ENCODE measurements around the gene RPL28. TPM values are rescaled to one million over a fixed set of nuclear protein-coding genes. Genes with fewer than 3 reads are reported as not detected.

Gene RPL28
- 1,000 to 10,000 TPM; 3,465 to 4,436 (median 4,286) TPM for total RNA-seq
- total RNA-seq (2013), result 664 TPM
- total RNA-seq, result 258 to 988 (median 340) reads per million in 29 experiments

DNA sequence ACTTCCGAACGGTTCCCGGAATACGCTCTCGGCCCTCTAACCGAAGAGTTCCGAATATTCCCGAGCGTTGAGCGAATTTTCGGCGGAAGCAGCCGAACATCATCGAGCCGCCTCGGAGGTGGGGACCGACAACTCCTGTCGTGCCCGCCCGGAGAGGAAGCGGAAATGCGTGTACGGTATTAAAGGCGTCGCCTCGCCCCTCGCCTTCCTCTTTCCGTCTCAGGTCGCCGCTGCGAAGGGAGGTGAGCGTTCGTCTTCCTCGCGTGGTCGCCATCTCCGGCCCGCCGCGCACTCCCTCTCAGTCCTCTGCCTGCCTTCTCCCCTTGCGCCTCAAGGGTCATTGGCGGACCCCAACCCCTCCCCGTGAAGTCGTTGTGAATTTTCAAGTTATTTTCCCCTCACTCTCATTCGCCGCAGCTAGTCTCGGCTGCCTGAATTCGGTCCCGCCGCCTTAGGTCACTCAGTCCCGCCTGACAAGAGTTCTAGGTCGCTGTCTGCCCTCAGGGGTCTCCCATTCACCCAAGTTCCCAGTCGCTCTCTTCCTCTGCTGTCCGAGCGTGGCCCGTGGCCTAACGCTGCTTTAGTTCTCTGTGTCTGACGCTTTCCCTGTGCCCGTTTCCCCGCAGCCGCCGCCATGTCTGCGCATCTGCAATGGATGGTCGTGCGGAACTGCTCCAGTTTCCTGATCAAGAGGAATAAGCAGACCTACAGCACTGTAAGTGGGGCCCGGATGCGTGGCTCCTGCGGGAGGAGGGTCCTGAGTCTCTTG is at the start of gene RPL28:
Gene RPL28, plus strand, starts transcription at position 209 of the 769 bp plus-strand sequence. Its CDS starts 426 bp downstream, at position 635.
- under 1% methylated on average over 68 of the region's 68 CpGs for WGBS (ENCODE audit: insufficient coverage)
- Histone ChIP-seq H3K4me1 (ENCODE audit: control insufficient read depth in 1 of 2, extremely low read depth in 1 of 2, insufficient read depth in 2 of 2, low read length in 2 of 2) (peaks cover 26 to 71% of the 10 kb centered on the region in 2 experiments), H3K4me3 (ENCODE audit: control insufficient read depth in 1 of 2, extremely low read depth in 1 of 2, low read length in 1 of 2) (peak within 1 kb of the TSS; percentile 97 to 99), H3K36me3 (ENCODE audit: control insufficient read depth in 2 of 2, extremely low read depth in 1 of 2, insufficient read depth in 1 of 2, low read length in 1 of 2) (peaks cover 8 to 45% of the 10 kb centered on the region in 2 donors), H3K27ac (ENCODE audit: low read length) (peak within 1 kb of the TSS; percentile 81), H3K27me3 (replicated peaks in 1 of 2; ENCODE audit: control insufficient read depth in 2 of 2, extremely low read depth in 1 of 2, insufficient read depth in 2 of 2, low read length in 1 of 2) (no peaks in the 10 kb centered on the region), H3K9me3 (no peaks in the 10 kb centered on the region)
- Mint-ChIP-seq H3K27ac (peak within 1 kb of the TSS; percentile 98 to 99), H3K4me1 (peaks cover 73 to 81% (median 78%) of the 10 kb centered on the region in 3 donors), H3K27me3 (no peaks in the 10 kb centered on the region), H3K9me3 (no peaks in the 10 kb centered on the region), H3K4me3 (peak within 1 kb of the TSS; percentile 98 to 100 (median 98)), H3K36me3 (peaks cover 39% of the 10 kb centered on the region)
- ATAC-seq (replicated peaks in 1 of 4) (peak; percentile 80 to 83 (median 81)), DNase-seq (peak; percentile 94 to 100 (median 98))
- POLR2A ChIA-PET, result no interaction called here
- CTCF ChIA-PET, result no interaction called here

DNA sequence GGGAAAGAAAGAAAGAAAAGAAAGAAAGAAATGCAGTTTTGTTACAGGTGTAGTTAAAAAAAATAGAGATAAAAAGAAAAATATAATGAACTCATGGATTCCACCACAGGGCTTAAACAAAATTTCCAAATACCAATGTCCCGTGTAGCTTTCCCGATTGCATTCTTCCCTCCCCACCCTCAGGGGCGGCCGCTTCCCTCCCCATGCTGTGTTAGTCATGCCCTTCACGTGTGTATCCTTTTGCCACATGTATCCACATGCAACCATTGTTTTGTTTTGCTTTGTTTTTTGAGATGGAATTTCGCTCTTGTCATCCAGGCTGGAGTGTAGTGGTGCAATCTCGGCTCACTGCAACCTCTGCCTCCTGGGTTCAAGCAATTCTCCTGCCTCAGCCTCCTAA is 49.6 kb upstream of the RPL28 start:
- Histone ChIP-seq H3K27ac (ENCODE audit: low read length) (no peak overlapping the region), H3K4me3 (ENCODE audit: control insufficient read depth in 1 of 2, extremely low read depth in 1 of 2, low read length in 1 of 2) (no peak overlapping the region), H3K27me3 (replicated peaks in 1 of 2; ENCODE audit: control insufficient read depth in 2 of 2, extremely low read depth in 1 of 2, insufficient read depth in 2 of 2, low read length in 1 of 2) (peaks cover 0 to 45% of the 10 kb centered on the region in 2 experiments), H3K4me1 (ENCODE audit: control insufficient read depth in 1 of 2, extremely low read depth in 1 of 2, insufficient read depth in 2 of 2, low read length in 2 of 2) (peaks cover 4 to 23% of the 10 kb centered on the region in 2 experiments), H3K9me3 (no peaks in the 10 kb centered on the region), H3K36me3 (ENCODE audit: control insufficient read depth in 2 of 2, extremely low read depth in 1 of 2, insufficient read depth in 1 of 2, low read length in 1 of 2) (no peaks in the 10 kb centered on the region)
- DNase-seq (no peak), ATAC-seq (replicated peaks in 1 of 4) (no peak)
- H3K27ac Mint-ChIP-seq, result no peak overlapping the region
- H3K36me3 Mint-ChIP-seq, result no peaks in the 10 kb centered on the region
- no CpG with 5 or more reads among the region's 7 CpGs for WGBS (ENCODE audit: insufficient coverage)
- H3K27me3 Mint-ChIP-seq, result peaks cover 3 to 21% of the 10 kb centered on the region in 2 donors
- no peak overlapping the region for H3K4me3 Mint-ChIP-seq
- ChIA-PET CTCF (no interaction called here), POLR2A (no interaction called here)
- no peaks in the 10 kb centered on the region for H3K9me3 Mint-ChIP-seq
- peaks cover 16 to 20% (median 19%) of the 10 kb centered on the region in 3 donors for H3K4me1 Mint-ChIP-seq

DNA sequence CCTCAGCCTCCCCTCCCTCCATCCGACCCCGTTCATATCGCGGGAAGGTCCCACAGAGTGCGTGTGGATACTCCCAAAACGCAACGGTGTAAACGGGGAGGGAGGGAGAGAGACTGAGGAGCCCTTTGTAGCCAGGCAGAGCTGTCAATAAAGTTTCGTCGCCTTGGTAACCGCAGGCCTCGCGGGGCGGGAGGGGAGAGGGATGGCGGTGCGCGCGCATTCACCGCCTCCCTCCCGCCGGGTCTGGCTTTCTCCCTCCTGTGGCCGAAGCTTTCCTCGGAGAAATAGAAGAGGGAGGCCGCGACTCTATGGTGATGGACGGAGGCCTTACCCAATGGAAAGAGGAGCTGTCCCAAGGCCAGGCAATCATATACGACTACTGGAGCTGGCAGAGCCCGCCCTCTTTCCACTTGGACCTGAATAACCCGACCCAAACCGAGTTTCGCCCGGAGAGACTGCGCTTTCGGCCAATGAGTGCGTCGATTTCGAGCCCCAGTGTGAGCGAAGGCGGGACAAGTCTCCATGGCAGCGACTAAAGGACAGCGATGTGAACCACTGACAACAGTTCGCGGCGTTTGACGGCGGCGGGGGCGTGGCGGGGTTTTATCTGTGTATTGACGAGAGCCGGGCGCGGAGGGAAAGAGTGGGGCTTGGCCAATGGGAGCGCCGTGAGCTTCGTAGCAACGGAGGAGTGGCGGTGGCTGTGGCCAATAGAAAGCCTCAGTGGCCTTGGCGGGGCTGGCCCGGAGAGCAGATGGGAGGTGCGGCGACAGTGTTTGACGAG is 46.4 kb upstream of the RPL28 start, which contains the start of gene KMT5C:
Gene KMT5C, plus strand, starts transcription at position 772 of the 784 bp plus-strand sequence. CDS start 2,061 bp downstream, outside the sequence.
- DNase-seq (peak; percentile 100), ATAC-seq (replicated peaks in 1 of 4) (peak; percentile 78 to 84 (median 82))
- under 1% methylated on average over 49 of the region's 63 CpGs for WGBS (ENCODE audit: insufficient coverage)
- H3K27ac ChIP-seq (ENCODE audit: low read length), result peak within 1 kb of the TSS; percentile 99
- Mint-ChIP-seq H3K27me3 (peaks cover 3 to 10% of the 10 kb centered on the region in 2 donors), H3K27ac (peak within 1 kb of the TSS; percentile 88), H3K4me1 (peaks cover 19 to 25% (median 21%) of the 10 kb centered on the region in 3 donors), H3K4me3 (peak within 1 kb of the TSS; percentile 78 to 92 (median 92)), H3K36me3 (peaks cover 6% of the 10 kb centered on the region), H3K9me3 (no peaks in the 10 kb centered on the region)
- POLR2A ChIA-PET, result interaction anchor here (0.6 to 1.8 kb wide), 23 partner anchors 9 to 890 kb away, joined by 3 to 11 read pairs (median 4); partner anchors contain the start of genes UBE2S (in 2 of the 2), HSPBP1 (in 1 of the 2), ISOC2 (in 1 of the 2) and LENG8 (in 1 of the 2)
- H3K9me3 ChIP-seq, result no peaks in the 10 kb centered on the region
- peaks cover 3 to 13% of the 10 kb centered on the region in 2 donors for H3K36me3 ChIP-seq (ENCODE audit: control insufficient read depth in 2 of 2, extremely low read depth in 1 of 2, insufficient read depth in 1 of 2, low read length in 1 of 2)
- peaks cover 0 to 20% of the 10 kb centered on the region in 2 experiments for H3K27me3 ChIP-seq (replicated peaks in 1 of 2; ENCODE audit: control insufficient read depth in 2 of 2, extremely low read depth in 1 of 2, insufficient read depth in 2 of 2, low read length in 1 of 2)
- H3K4me1 ChIP-seq (ENCODE audit: control insufficient read depth in 1 of 2, extremely low read depth in 1 of 2, insufficient read depth in 2 of 2, low read length in 2 of 2), result peaks cover 6 to 31% of the 10 kb centered on the region in 2 experiments
- H3K4me3 ChIP-seq (ENCODE audit: control insufficient read depth in 1 of 2, extremely low read depth in 1 of 2, low read length in 1 of 2), result peak within 1 kb of the TSS; percentile 64 to 72
- CTCF ChIA-PET, result interaction anchor here in 1 of 2 donors (0.7 to 1.7 kb wide), 11 partner anchors 37 to 292 kb away, joined by 3 to 15 read pairs (median 4); partner anchors contain the start of genes FIZ1, ISOC2, PPP6R1 and TMEM238

DNA sequence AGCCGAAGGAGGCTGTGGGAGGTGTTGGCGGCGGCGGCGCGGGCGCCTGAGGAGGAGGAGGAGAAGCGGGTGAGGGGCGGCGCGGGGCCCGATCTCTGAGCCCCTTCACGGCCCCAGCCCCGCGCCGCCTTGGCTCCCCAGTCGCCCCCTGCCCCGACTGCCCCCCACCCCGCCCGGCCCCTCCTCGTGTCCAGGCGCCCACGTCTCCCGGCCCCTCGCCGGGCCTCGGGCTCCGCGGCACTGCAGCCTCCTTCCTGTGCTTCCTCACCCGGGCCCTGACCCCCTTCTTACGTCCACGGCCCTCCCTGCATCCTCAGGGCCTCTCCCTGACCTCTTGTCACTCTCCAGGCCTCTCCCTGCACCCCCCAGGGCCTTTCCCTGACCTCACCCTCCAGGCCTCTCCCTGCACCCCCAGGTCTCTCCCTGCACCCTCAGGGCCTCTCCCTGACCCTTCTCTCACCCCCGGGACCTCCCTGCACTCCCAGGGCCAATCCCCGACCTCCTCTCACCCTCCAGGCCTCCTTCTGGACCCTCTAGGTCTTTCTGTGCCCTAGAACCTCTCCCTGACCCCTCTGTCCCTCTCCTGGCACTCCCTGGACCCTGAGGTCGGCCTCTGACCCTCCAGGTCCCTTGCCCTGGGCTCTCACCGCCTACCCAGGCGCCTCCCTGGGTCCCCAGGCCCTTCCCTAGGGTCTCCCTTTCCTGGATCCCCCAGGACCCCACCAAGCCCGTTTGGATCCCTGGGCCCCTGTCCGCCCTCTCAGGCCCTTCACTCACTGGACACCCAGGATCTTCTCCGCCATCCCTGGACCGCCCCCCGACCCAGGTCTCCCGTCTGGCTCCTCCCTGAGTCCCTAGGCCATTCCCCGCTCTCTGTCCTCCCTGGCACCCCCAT is 45.6 kb upstream of the RPL28 start:
- POLR2A ChIA-PET, result interaction anchor here (0.6 to 1.8 kb wide), 17 partner anchors 8 to 891 kb away, joined by 3 to 11 read pairs (median 4); partner anchors contain the start of genes HSPBP1 (in 1 of the 2), ISOC2 (in 1 of the 2), LENG8 (in 1 of the 2) and TMEM238 (in 1 of the 2)
- H3K4me3 Mint-ChIP-seq, result peak overlapping the region; percentile 78 to 92 (median 92)
- H3K9me3 ChIP-seq, result no peaks in the 10 kb centered on the region
- peaks cover 6 to 31% of the 10 kb centered on the region in 2 experiments for H3K4me1 ChIP-seq (ENCODE audit: control insufficient read depth in 1 of 2, extremely low read depth in 1 of 2, insufficient read depth in 2 of 2, low read length in 2 of 2)
- H3K27me3 Mint-ChIP-seq, result peaks cover under 1 to 5% of the 10 kb centered on the region in 2 donors
- H3K36me3 ChIP-seq (ENCODE audit: control insufficient read depth in 2 of 2, extremely low read depth in 1 of 2, insufficient read depth in 1 of 2, low read length in 1 of 2), result peaks cover 3 to 13% of the 10 kb centered on the region in 2 donors
- peaks cover 19 to 25% (median 21%) of the 10 kb centered on the region in 3 donors for H3K4me1 Mint-ChIP-seq
- H3K4me3 ChIP-seq (ENCODE audit: control insufficient read depth in 1 of 2, extremely low read depth in 1 of 2, low read length in 1 of 2), result peak overlapping the region; percentile 58 to 64
- peaks cover 10% of the 10 kb centered on the region for H3K36me3 Mint-ChIP-seq
- ATAC-seq (replicated peaks in 1 of 4) (no peak), DNase-seq (peak in 8 of 35 experiments; percentile 12 to 37 (median 18))
- H3K9me3 Mint-ChIP-seq, result no peaks in the 10 kb centered on the region
- WGBS (ENCODE audit: insufficient coverage), result 8% methylated on average over 25 of the region's 44 CpGs
- peak overlapping the region; percentile 70 for H3K27ac ChIP-seq (ENCODE audit: low read length)
- CTCF ChIA-PET, result interaction anchor here in 1 of 2 donors (0.5 to 1.7 kb wide), 11 partner anchors 38 to 1343 kb away, joined by 3 to 15 read pairs (median 4); partner anchors contain the start of genes FIZ1, ISOC2, PPP6R1 and TMEM238
- peak overlapping the region; percentile 88 for H3K27ac Mint-ChIP-seq
- H3K27me3 ChIP-seq (replicated peaks in 1 of 2; ENCODE audit: control insufficient read depth in 2 of 2, extremely low read depth in 1 of 2, insufficient read depth in 2 of 2, low read length in 1 of 2), result peaks cover 0 to 21% of the 10 kb centered on the region in 2 experiments

DNA sequence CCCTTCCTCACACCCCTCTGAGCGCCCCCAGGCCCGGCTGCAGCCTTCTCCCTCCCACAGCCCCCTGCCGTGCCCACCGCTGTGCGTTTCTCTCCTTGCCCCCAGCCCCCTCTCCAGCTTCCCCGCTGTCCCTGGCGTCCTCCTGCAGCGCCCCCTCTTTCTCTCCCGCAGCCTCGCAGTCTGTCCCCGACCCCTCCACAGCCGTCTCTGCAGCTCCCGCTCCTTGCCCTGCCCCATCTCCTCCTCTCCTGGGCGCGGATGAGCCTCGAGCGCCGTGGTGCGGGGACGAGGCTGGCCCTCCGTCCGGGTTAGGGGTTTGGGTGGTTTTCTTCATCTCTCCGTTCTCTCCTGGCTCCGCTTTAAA is 45.0 kb upstream of the RPL28 start:
- ChIA-PET POLR2A (no interaction called here), CTCF (interaction anchor here in 1 of 2 donors (0.5 kb wide), 1 partner anchor 1342 kb away, joined by 3 read pairs; no protein-coding TSS in a partner anchor)
- Histone ChIP-seq H3K9me3 (no peaks in the 10 kb centered on the region), H3K27ac (ENCODE audit: low read length) (no peak overlapping the region), H3K27me3 (replicated peaks in 1 of 2; ENCODE audit: control insufficient read depth in 2 of 2, extremely low read depth in 1 of 2, insufficient read depth in 2 of 2, low read length in 1 of 2) (peaks cover 0 to 17% of the 10 kb centered on the region in 2 experiments), H3K4me1 (ENCODE audit: control insufficient read depth in 1 of 2, extremely low read depth in 1 of 2, insufficient read depth in 2 of 2, low read length in 2 of 2) (peaks cover 6 to 31% of the 10 kb centered on the region in 2 experiments), H3K36me3 (ENCODE audit: control insufficient read depth in 2 of 2, extremely low read depth in 1 of 2, insufficient read depth in 1 of 2, low read length in 1 of 2) (peaks cover 3 to 13% of the 10 kb centered on the region in 2 donors), H3K4me3 (ENCODE audit: control insufficient read depth in 1 of 2, extremely low read depth in 1 of 2, low read length in 1 of 2) (peak overlapping the region; percentile 58 to 64)
- no peak for ATAC-seq (replicated peaks in 1 of 4)
- Mint-ChIP-seq H3K36me3 (peaks cover 16% of the 10 kb centered on the region), H3K9me3 (no peaks in the 10 kb centered on the region), H3K27me3 (peaks cover 0 to 4% of the 10 kb centered on the region in 2 donors), H3K4me1 (peaks cover 19 to 25% (median 21%) of the 10 kb centered on the region in 3 donors), H3K4me3 (peak overlapping the region; percentile 76 to 78 (median 78)), H3K27ac (no peak overlapping the region)
- 9% methylated on average over 9 of the region's 24 CpGs for WGBS (ENCODE audit: insufficient coverage)
- DNase-seq, result peak in 5 of 35 experiments; percentile 17 to 40 (median 19)
